GM12873 (cell line): ENCODE results near the gene PRSS53.

Source experiments
- CTCF ChIP-seq: IDR thresholded peaks from 2 replicates; pipeline ENCODE4 v1.5.1; 2012; ENCODE audit warnings: low read depth, mild to moderate bottlenecking, moderate library complexity, low read length, control low read depth; ENCODE audit not compliant: insufficient read depth; ENCODE audit errors: missing control alignments

Gene PRSS53

GRCh38 chr16:31061126-31061812, 27.5 kb downstream of the PRSS53 start:
- no peak for TF ChIP-seq CTCF

- no peak for TF ChIP-seq CTCF
These were observed 33.1 kb downstream of the PRSS53 start for GRCh38 chr16:31055613-31056012.

GRCh38 chr16:31052114-31052513, 36.6 kb downstream of the PRSS53 start:
- no peak for TF ChIP-seq CTCF

GRCh38 chr16:31050280-31051030, 38.3 kb downstream of the PRSS53 start:
- TF ChIP-seq CTCF: no peak

- no peak for TF ChIP-seq CTCF
These were observed 44.8 kb downstream of the PRSS53 start for GRCh38 chr16:31043898-31044481.

- TF ChIP-seq CTCF: no peak
These were observed 45.4 kb downstream of the PRSS53 start for GRCh38 chr16:31043352-31043751.

- TF ChIP-seq CTCF: no peak
These were observed 45.9 kb downstream of the PRSS53 start for GRCh38 chr16:31042866-31043265.
